Measurements from ENCODE around the gene RNF11.

GRCh38 chr1:51290489-51290847, 54.4 kb downstream of the RNF11 start:
- TF ChIP-seq SUZ12 (IDR thresholded peaks at IDR 0.05; ENCODE audit: extremely low read depth, insufficient read depth, insufficient read length), result no peak
- no peak for TF ChIP-seq ZNF274 (IDR thresholded peaks at IDR 0.05; ENCODE audit: low read depth, low read length)
